HL-60/S4 treated with phorbol 12-myristate 13-acetate at 8.2 ng/mL for 4 days and 3 days (cell line): Measurements from ENCODE around the gene ZBTB20.
"Not testable (repeated sequence)": the region's sequence is repeated elsewhere in the genome, so short reads cannot be mapped to it uniquely, and the experiment has no call there.

Experiments
- in situ Hi-C: fragments of 300-500 bp; cut with MboI; formaldehyde crosslinking; loops from 2 replicates; pipeline ENCODE4 v1.15.0; 2022; ENCODE audit warnings: low sequenced_read_pairs

ZBTB20 gene

DNA sequence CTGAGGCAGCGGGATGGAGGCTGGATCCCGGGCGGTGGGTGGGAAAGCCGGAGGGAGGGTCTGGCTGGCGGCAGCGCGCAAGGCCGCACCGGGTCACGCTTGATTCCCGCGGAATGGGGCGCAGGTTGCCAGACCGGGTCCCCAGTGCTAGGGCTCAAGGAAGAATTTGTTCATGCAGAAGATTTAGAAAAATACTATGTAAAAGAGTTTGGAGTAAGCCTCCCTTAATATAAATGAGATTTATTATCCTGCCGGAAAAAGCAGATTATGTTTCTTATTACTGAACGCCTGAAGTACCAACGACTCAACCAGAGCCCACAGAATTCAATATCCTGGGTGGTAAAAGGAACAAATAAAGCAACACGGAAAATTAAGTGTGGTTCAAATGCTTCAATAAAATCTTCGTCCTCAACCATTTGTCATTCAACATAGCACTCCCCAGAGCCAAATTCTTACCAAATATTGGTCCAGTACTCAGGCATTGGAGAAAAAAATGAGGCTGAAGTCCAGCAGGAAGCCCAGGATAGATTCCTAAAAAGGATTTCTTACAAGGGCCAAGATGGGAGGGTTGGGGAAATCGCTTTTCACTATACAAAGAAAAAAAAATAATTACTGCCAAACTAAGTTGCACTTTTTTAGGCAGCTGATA is 1.2 kb upstream of the ZBTB20 start:
- in situ Hi-C loops, result no loop called here

DNA sequence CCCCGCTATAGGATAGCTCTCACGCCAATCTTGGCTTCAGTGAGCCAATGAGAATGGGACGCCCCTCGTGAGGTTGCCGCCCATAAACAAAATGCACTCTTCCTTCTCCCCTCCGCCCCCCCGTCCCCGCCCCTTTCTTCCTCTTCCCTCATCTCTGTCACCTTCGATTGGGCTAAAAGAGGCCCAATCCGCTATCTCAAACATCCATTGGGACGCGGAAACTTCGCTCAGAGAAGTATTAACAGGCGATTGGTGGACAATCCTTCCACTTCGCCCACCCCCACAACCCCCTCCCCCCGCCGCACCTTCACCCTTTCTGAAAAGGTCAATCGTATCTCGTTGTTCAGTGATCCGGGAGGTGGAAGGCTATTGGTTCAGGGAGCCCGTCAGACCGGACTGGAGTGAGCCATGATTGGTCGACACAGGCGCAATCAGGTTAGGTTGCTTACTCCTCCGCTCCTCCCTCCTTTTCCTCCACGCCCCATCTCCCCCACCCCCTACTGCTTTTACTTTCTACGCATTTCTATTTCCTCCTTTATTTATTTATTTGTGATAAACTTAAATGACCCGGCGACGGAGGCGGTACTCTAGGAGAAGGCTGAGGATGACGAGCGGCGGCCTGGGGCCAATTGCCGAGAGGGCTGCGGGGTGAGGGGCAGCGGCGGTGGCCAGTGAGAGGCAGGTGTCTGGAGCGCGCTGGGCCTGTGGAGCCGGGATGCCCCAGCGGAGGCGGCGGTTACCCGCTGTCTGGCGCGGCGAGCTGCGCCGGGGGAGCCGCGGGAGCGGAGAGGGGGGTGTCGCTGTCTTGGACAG is 447 bp upstream of the ZBTB20 start:
- in situ Hi-C loops, result no loop called here

DNA sequence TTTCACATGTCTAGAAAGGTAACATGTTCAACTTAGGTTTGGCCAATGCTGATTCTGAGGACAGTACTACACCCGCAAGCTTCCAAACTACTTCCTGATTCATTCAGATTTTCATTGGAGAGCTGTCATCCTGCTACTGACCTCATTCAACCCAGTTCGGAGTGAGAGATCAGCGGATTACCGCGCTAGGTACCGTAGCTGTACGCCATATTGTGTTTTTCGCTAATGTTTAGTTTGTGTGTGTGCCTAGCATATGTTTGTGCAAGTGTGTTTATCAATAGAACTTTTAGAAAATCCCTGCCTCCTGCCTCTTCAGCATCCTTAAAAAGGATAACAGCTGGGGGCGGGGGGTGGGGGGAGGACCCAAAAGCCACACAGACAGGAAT is 1.1 kb downstream of the ZBTB20 start:
- in situ Hi-C loops, result no loop called here

- in situ Hi-C loops, result no loop called here
Measured at GRCh38 chr3:115141033-115141757, 5.9 kb downstream of the ZBTB20 start.

DNA sequence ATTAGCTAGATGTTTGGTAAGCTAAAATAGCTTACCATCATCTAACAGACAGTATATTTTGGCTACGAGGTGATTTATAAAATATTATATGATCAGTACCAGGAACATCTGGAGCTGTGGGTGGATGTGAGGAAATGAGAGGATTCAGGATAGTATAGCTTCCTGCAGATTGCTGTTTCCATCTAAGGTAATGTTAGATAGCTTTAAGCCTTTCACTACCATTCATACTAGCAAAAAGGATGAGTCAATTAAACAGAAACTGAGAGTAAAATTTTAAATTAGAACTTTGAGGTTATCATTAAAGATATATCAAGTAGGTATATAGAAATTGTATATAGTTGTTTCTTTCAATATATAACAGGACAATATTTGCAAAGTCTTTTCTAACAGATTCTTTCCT is 8.0 kb downstream of the ZBTB20 start:
- in situ Hi-C loops, result no loop called here

DNA sequence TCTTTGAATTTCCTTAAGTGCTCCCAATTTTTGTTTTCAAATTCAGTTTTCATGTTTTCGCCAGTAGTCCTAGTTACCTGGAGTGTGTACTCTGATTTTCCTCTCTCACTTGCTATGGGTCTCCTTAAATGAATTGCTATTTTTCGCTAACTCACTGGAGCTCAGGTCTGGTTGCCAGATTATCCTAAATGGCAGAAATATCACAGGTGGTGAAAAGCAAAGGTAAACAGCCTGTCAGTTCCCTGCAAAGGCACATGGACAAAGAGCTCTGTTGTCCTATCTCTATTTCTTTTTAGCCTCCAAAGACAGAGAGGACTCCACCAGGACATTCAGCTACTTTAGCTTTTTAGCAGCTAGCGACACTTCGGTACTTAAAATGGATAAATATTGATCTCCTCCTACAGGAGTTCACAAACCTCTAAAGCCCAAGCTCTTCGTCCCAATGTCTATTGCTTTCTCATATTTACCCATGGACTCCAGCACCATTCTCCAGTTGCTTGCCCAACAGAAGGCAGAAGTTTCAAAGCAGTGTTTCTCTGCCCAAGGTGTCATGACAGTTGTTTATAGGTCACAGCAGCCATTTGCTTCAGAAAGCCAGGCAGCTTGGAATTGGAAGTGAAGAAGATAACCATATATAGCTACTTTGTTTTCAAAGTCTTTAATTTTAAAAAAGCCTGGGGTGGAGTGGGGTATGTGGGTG is 12.3 kb downstream of the ZBTB20 start:
- in situ Hi-C loops, result no loop called here

DNA sequence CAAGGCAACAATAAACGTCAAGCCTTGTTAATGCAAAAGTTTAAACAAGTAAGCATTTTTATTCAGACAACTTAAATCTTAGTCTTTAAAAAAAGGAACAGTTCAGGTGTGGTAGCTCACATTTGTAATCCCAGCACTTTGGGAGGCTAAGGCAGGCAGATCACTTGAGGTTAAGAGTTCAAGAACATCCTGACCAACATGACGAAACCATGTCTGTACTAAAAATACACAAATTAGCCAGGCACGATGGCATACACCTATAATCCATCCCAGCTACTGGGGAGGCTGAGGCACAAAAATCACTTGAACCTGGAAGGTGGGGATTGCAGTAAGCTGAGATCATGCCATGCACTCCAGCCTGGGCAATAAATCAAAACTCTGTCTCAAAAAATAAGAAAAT is 19.9 kb downstream of the ZBTB20 start:
- in situ Hi-C loops, result no loop called here

DNA sequence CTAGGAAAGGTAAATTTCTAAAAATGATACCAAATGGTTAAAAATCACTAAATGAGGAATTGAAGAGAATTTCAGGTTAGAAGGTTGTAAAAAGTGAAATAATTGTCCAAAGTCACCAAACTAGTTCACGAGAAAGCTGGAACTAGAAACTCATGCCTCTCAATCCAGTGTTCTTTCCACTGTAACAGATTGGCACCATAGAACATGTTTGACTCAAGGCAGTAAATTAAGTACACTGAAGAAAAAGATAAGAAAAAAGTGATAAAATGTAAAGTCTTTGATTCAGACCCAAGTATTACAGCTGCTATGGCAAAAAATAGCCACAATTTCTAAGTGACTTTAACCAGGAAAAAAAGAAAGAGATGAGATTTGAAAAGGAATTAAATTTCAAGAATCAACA is 26.5 kb downstream of the ZBTB20 start:
- in situ Hi-C loops, result no loop called here

DNA sequence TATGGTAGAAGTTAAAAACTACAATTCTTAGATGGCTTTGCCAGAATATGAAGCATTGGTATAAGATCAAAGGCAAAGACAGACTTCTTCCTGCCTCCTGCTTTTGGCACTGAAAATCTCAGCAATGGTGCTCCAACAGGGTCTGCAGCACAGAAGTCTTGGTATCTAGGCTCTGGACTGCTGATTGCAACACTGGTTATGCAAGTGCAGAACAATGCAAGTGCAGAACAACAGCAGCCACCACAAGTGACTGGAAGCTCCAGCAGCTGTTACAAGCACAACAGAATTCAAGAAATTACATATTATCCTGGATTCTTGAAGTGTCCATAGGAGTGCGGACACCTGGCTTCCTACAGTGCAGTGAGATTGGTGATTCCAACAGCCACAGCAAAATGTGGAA is 33.7 kb downstream of the ZBTB20 start:
- in situ Hi-C loops, result no loop called here

DNA sequence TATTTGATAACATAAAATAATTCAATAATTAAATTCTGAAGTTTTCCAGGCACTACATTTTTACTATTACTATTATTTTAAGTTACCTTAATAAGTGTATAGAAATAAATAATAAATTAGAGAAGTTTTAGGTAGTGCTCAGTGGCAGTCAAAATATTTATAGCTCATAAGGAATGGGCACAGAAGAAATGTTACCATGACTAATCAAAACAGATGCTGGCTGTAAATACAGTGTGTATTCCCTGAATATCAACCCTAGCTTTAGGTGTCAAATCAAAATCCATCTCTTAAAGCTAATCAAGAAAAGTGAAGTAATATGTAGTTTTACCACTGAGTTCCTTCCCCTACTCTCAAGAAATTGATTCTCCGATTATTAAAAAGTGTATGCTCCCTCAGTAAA is 35.5 kb downstream of the ZBTB20 start:
- in situ Hi-C loops, result no loop called here

DNA sequence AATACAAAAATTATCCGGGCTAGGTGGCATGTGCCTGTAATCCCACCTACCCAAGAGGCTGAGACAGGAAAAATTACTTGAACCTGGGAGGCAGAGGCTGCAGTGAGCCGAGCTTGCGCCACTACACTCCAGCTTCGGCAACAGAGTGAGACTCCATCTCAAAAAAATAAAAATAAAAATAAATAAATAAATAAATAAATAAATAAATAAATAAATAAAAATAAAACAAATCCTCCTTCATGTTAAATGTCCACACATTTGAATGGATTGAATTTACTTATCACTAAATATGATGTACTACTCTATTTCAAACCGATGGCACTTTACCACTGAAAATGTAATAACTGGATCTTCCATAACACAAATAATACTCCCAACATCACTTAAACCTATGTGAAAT is 36.3 kb downstream of the ZBTB20 start:
- in situ Hi-C loops, result no loop called here

DNA sequence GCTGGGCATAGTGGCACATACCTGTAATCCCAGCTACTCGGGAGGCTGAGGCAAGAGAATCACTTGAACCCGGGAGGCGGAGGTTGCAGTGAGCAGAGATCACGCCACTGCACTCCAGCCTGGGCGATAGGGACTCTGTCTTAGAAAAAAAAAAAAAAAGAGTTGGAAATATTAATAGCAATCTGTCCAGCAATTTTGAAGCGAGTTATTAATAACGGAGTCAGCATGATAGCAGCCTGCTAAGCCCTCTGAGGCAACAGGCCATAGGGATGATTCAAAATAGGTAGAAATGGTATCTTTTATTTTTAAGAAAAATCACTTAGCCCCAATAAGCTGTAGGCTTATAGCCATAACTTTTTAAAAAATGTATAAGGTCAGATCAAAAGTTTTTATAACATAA is 37.0 kb downstream of the ZBTB20 start:
- in situ Hi-C loops, result not testable (repeated sequence)

DNA sequence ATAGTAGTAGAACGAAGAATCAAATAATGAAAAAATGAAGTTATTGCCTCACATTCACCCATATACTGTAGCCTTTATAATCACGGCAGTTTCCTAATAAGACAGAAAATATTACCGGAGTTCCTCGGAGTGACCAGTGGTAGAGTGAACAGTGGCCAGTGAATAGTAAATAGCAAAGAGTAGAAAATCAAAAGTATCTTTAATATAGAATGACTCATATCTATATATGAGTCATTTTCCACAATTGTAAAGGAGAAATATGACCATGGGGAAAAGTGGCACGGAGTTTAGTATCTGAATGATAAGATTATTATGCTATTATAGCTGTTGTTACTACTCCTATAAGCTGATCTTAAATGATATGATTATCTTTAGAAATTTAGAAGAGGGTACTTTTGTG is 38.5 kb downstream of the ZBTB20 start:
- in situ Hi-C loops, result no loop called here

DNA sequence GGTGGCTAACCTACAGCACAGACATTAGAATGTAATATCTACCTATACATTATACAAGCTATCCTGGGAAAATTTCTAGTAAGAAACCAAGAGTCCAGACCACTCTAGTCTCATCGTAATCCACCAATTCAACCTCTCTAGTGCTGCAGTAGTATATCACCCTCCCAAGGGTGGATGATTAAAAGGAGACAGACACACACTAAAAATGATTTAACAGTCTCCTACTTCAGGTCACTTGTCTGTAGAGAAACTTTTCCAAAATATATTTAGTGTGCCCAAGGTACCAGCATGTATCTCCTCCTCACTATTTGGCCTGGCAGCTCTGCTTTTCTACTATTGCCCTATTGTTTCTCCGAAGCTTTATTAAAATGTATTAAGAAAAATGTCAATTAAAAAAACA is 45.0 kb downstream of the ZBTB20 start:
- in situ Hi-C loops, result no loop called here

DNA sequence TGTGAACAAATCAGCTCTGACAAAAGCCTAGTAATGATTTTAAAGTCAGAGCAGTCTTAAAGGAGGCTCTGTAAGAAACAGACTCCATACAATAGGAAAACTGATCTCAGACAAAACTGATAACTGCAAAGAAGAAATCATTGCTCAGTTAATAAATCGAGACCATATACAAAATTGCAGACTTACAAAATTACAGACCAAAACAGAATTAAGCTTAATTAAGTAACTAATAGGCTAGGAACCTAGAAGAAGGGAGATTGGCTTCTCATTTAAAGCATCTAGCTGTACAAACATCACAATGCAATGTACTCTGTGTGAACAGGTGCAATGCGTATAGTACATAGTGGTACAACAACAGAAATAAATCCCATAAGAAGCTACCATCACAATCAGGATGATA is 46.3 kb downstream of the ZBTB20 start:
- in situ Hi-C loops, result no loop called here

- in situ Hi-C loops, result no loop called here
Measured at GRCh38 chr3:115099986-115100571, 47.0 kb downstream of the ZBTB20 start.

DNA sequence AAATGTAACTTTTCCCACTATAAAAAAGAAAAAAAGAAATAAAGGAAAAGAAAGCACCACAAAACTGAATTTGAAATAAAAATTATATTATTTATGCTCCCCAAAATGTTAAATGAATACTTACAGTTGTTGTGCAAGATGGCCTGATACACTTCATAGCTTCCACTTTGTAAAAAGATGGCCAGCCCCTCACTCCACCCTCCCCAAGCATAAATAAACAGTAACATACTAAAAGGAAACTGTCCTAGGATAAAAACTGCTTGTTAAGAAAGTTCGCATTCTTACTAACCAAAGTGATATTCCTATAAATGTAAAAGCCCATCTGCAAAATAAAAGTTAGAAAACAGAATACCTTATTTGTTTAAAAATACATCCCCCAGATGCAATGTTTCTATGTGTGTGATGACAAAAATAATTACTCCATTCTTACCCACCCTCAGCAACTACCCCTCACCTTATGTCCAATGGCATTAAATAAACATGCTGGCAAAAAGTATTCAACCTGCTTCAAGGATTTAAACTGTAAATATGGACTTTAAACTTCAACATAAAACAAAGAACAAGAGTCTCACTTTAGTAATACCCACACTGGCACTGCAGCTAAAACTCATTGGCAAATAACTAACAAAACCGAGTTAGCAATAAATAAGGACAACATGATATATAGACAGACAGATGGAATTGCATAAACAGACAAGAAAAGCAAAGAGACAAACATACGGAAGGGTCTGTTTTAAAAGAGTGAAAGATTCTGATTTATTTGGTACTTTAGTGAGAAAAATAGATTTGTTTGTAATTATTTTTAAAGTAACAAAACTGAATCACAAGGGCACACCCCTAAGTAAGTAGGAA is 47.7 kb downstream of the ZBTB20 start:
- in situ Hi-C loops, result no loop called here

DNA sequence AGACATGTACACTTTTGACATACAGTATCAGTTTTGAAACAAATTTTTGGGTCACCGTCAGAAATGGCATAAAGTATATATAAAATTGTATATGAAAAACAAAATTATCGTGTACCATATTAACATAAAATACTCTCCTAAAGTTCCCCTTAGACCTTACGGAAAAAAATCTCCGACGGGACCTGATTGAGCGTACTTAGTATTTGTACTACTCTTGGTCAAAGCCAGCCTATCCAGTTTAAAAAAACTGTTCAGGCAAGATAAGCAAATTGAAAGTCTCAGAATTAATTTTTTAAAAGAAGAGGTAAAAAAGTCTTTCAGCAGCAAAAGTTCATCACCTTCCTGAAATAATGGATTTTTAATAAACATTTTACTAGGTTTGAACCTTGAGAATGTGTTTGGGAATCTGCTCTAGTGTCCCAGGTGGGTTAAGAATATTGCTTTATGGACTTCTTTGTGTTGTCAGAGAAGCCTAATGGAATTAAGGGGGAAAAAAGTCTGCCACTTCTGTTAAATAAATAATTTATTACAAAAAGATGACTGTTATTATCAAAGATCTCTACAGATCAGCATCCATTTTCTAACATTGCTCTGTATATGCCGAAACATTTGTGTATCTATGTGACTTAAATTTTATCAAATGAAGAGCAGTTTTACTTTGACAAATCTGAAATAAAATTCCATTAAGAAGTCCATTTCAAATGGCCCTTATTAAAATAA is 48.6 kb downstream of the ZBTB20 start:
- in situ Hi-C loops, result no loop called here

- in situ Hi-C loops, result no loop called here
Measured at GRCh38 chr3:115095236-115095635, 51.9 kb downstream of the ZBTB20 start.
